Uterus (tissue), 2 donors: ENCODE measurements around the gene TXN2.

Source experiments
- CTCF ChIP-seq, 4 experiments: fragments of 200-600 bp in 2 of 4; fragments of 450-650 bp in 2 of 4; sonication (generic) in 2 of 4; IDR thresholded peaks; one replicate each; pipeline ENCODE4 v1.5.1; 2016 to 2019; ENCODE audit warnings: antibody characterized with exemption in 4 of 4, mild to moderate bottlenecking in 2 of 4, moderate library complexity in 1 of 4
- POLR2A ChIP-seq, 2 donors: fragments of 450-650 bp; IDR thresholded peaks; one replicate each; pipeline ENCODE4 v1.6.1; 2016; ENCODE audit warnings: antibody characterized with exemption in 2 of 2, mild to moderate bottlenecking in 1 of 2, moderate library complexity in 1 of 2

GRCh38 chr22:36480941-36481392 is 473 bp downstream of the TXN2 start:
- TF ChIP-seq POLR2A (IDR thresholded peaks at IDR 0.05) (no peak), CTCF (IDR thresholded peaks at IDR 0.05) (no peak)
